ENCODE results near the gene DCDC2B. TPM values are rescaled to one million over a fixed set of nuclear protein-coding genes. Genes with fewer than 3 reads are reported as not detected.

The DCDC2B gene
- total RNA-seq, 1 experiment from 2014 or later = not detected

- DNase-seq (ENCODE audit: low spot score) (no peak), ATAC-seq (no peak)
- Mint-ChIP-seq H3K4me3 (peak overlapping the region; percentile 95), H3K36me3 (peaks cover 12% of the 10 kb centered on the region), H3K27me3 (ENCODE audit: low read depth) (no peaks in the 10 kb centered on the region), H3K4me1 (peaks cover 13% of the 10 kb centered on the region), H3K27ac (peak overlapping the region; percentile 87), H3K9me3 (no peaks in the 10 kb centered on the region)
- POLR2A ChIA-PET = interaction anchor here (1.2 to 1.3 kb wide), 2 partner anchors 10 to 21 kb away, joined by 3 to 5 read pairs; no protein-coding TSS in a partner anchor
- CTCF ChIA-PET = interaction anchor here (1.0 to 3.5 kb wide), 4 partner anchors 14 to 28 kb away, joined by 3 to 23 read pairs (median 6); no protein-coding TSS in a partner anchor
- TF ChIP-seq ERG (CRISPR knock-in tag; IDR thresholded peaks at IDR 0.05) (no peak), CDX4 (CRISPR knock-in tag; IDR thresholded peaks at IDR 0.05; ENCODE audit: borderline replicate concordance) (no peak)
Measured at GRCh38 chr1:32220746-32221580, 12.1 kb downstream of the DCDC2B start.

- ChIA-PET POLR2A (interaction anchor here (1.2 to 1.3 kb wide), 2 partner anchors 10 to 22 kb away, joined by 3 to 5 read pairs; no protein-coding TSS in a partner anchor), CTCF (interaction anchor here (1.3 to 3.5 kb wide), 3 partner anchors 14 to 28 kb away, joined by 3 to 23 read pairs (median 8); no protein-coding TSS in a partner anchor)
- Mint-ChIP-seq H3K27me3 (ENCODE audit: low read depth) (no peaks in the 10 kb centered on the region), H3K36me3 (peaks cover 18% of the 10 kb centered on the region), H3K4me1 (peaks cover 13% of the 10 kb centered on the region), H3K4me3 (peak overlapping the region; percentile 95), H3K9me3 (no peaks in the 10 kb centered on the region), H3K27ac (peak overlapping the region; percentile 87)
- DNase-seq (ENCODE audit: low spot score) = no peak
- no peak for ATAC-seq
- TF ChIP-seq SOX15 (CRISPR knock-in tag; IDR thresholded peaks at IDR 0.05) (no peak), OVOL2 (CRISPR knock-in tag; IDR thresholded peaks at IDR 0.05; ENCODE audit: borderline replicate concordance) (no peak), GRHL2 (CRISPR knock-in tag; IDR thresholded peaks at IDR 0.05; ENCODE audit: insufficient replicate concordance, severe bottlenecking) (no peak), EMX1 (CRISPR knock-in tag; IDR thresholded peaks at IDR 0.05) (no peak), ARID4B (CRISPR knock-in tag; IDR thresholded peaks at IDR 0.05; ENCODE audit: borderline replicate concordance) (no peak), ERG (CRISPR knock-in tag; IDR thresholded peaks at IDR 0.05) (no peak), PRRX2 (CRISPR knock-in tag; IDR thresholded peaks at IDR 0.05) (no peak), ZNF263 (CRISPR knock-in tag; IDR thresholded peaks at IDR 0.05; ENCODE audit: low read depth) (no peak), FOXP1 (CRISPR knock-in tag; IDR thresholded peaks at IDR 0.05; ENCODE audit: borderline replicate concordance) (no peak), ZNF317 (CRISPR knock-in tag; IDR thresholded peaks at IDR 0.05; ENCODE audit: borderline replicate concordance, low read depth) (no peak), ZNF532 (CRISPR knock-in tag; IDR thresholded peaks at IDR 0.05; ENCODE audit: borderline replicate concordance) (no peak), FOXP4 (CRISPR knock-in tag; IDR thresholded peaks at IDR 0.05) (no peak), ZNF281 (CRISPR knock-in tag; IDR thresholded peaks at IDR 0.05) (no peak)
Measured at GRCh38 chr1:32221581-32221979, 12.7 kb downstream of the DCDC2B start.
